NB4 (cell line): Measurements from ENCODE around the gene CALN1.

ENCODE experiments used
- DNase-seq: peaks from one replicate; pipeline ENCODE4 v3.0.0; 2010; ENCODE audit warnings: low read depth
- H3K4me3 ChIP-seq: one replicate; pipeline ENCODE4 v1.5.1; 2011; ENCODE audit warnings: mild to moderate bottlenecking, low read depth, low read length, moderate library complexity
- CTCF ChIP-seq: IDR thresholded peaks from one replicate; pipeline ENCODE4 v1.5.1; 2012; ENCODE audit warnings: low read depth, low read length
- MYC ChIP-seq: IDR thresholded peaks from 2 replicates; pipeline ENCODE4 v1.6.1; 2011; ENCODE audit warnings: low read depth, low read length
- POLR2A ChIP-seq: IDR thresholded peaks from 2 replicates; pipeline ENCODE4 v1.6.1; 2011; ENCODE audit warnings: mild to moderate bottlenecking; ENCODE audit not compliant: insufficient read length; ENCODE audit errors: extremely low read depth
- TF ChIP-seq, protein P1 (sequence below): IDR thresholded peaks from 2 replicates; pipeline ENCODE4 v1.6.1; 2011; ENCODE audit warnings: low read depth, low read length

CALN1 gene

DNA sequence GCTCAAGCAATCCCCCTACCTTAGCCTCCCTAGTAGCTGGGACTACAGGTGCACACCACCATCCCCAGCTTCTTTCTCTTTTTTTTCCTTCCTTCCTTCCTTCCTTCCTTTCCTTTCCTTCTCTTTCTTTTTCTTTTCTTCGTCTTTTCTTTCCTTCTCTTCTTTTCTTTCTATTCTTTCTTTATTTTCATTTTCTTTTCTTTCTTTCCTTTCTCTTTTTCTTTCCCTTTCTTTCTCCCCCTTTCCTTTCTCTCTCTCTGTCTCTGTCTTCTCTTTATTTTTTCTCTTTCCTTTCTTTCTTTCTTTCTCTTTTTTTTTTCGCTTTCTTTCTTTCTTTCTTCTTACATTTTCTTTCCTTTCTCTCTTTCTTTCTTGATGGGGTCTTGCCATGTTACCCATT lies 658.9 kb downstream of the CALN1 start:
- H3K4me3 ChIP-seq, result no peak overlapping the region
- no peak for TF ChIP-seq MYC
- TF ChIP-seq CTCF, result no peak
- TF ChIP-seq POLR2A, result no peak
- TF ChIP-seq, protein P1, sequence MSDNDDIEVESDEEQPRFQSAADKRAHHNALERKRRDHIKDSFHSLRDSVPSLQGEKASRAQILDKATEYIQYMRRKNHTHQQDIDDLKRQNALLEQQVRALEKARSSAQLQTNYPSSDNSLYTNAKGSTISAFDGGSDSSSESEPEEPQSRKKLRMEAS, result no peak
- no peak for DNase-seq

DNA sequence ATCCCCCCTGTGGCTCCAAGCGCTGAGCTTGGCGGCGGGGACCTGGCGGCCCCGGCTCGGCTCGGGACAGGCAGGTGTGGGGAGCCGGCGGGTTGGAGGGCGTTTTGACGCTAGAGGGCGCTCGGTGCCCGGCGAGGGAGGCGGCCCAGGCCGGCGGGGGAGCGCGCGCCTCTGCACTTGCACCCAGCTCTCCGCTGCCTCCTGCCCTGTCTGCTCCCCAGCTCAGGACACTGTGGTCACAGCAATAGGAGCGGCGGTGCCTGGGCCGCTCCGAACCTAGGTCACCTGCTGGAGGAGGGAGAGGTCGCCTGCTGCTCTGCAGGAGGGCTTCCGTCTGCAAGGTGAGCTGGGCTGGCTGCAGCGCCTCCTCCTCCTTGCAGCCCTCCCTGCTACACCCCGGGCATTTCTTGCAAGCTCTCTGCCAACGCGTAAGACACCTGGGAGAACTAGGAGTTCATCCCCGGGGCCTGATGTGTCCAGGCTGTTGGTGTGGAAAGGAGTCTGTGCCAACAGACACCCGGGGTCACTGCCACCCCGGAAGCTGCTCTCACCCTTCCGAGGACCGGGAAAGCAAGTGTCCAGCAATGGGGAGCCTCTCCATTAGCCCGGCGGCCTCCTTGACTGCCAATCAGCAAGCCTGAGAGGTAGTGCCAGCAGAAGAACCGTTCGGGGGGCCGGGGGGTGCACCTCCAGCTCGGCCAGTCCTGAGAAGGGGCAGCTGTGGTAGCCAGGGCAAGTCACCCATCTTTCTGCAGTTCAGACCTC lies 659.8 kb downstream of the CALN1 start:
- H3K4me3 ChIP-seq, result no peak overlapping the region
- DNase-seq, result peak; percentile 72
- TF ChIP-seq POLR2A (no peak), CTCF (peak; percentile 74)

DNA sequence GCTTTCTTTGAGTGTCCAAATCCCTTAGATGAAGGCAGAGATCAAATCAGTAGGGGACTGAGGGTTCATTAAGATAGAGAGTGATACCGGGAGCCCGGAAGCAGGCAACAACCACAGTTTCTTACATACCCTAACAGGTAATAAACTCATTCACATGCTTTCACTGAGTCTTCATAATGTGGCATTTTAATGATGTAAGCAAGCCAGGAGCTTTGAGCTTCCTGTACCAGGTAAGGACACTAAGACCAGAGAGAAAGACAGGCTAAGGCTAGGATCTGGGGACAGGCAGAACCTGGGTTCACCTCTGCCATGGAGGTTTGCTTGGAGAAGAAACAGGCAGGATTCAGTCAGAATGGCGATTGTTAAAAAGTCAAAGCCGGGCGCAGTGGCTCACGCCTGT lies 661.8 kb downstream of the CALN1 start:
- no peak for DNase-seq
- H3K4me3 ChIP-seq, result no peak overlapping the region

GRCh38 chr7:71746006-71746405 lies 666.1 kb downstream of the CALN1 start:
- no peak overlapping the region for H3K4me3 ChIP-seq
- no peak for TF ChIP-seq POLR2A
- no peak for TF ChIP-seq MYC
- TF ChIP-seq CTCF, result no peak
- TF ChIP-seq, protein P1, result no peak
- no peak for DNase-seq

More for the DNA sequence above, 661.8 kb downstream of the CALN1 start:
- TF ChIP-seq POLR2A (no peak), CTCF (no peak), MYC (no peak)
- TF ChIP-seq, protein P1, result no peak

- no peak for DNase-seq
- TF ChIP-seq POLR2A (no peak), CTCF (no peak)
- TF ChIP-seq, protein P1, result no peak
- H3K4me3 ChIP-seq, result no peak overlapping the region
These were observed 672.0 kb downstream of the CALN1 start for GRCh38 chr7:71740174-71740560.
